H1 (cell line): Measurements from ENCODE around the gene NFASC. TPM values are rescaled to one million over a fixed set of nuclear protein-coding genes. Genes with fewer than 3 reads are reported as not detected.

Source experiments
- CTCF ChIA-PET: fragments of 300-600 bp; sonication (Branson Sonifier 250); formaldehyde crosslinking; loops from one replicate; lab custom pipeline; 2021; ENCODE audit not compliant: partially characterized antibody; lab: Charles Lee
- POLR2A ChIA-PET: fragments of 300-600 bp; sonication (Branson Sonifier 250); formaldehyde crosslinking; loops from one replicate; lab custom pipeline; 2021; ENCODE audit warnings: inconsistent platforms; ENCODE audit not compliant: partially characterized antibody; lab: Charles Lee
- DNase-seq, 2 experiments: peaks; one replicate each; pipeline versions ENCODE4 v3.0.0 to v3.0.0-alpha.2; 2010 to 2022; ENCODE audit warnings: low spot score in 2 of 2, low read depth in 1 of 2, mixed read lengths in 1 of 2
- FAIRE-seq: peaks from 2 replicates; lab custom pipeline; 2011; peaks lifted over from hg19 to GRCh38; lab: Jason Lieb, UNC
- H2AFZ ChIP-seq: 2 replicates; pipeline ENCODE4 v1.8.1; 2012; ENCODE audit warnings: low read length, inconsistent platforms
- H2AK5ac ChIP-seq: 2 replicates; pipeline ENCODE4 v1.6.1; 2013; ENCODE audit warnings: low read depth, low read length
- H2BK120ac ChIP-seq: replicated peaks from 2 replicates; pipeline ENCODE3; 2013; ENCODE audit warnings: low read depth, low read length, inconsistent platforms
- H2BK12ac ChIP-seq: 2 replicates; pipeline ENCODE4 v1.6.1; 2013; ENCODE audit warnings: low read depth, low read length
- H2BK15ac ChIP-seq: 2 replicates; pipeline ENCODE4 v1.6.1; 2013; ENCODE audit warnings: low read length
- H2BK20ac ChIP-seq: 2 replicates; pipeline ENCODE4 v1.6.1; 2013; ENCODE audit warnings: low read length
- H2BK5ac ChIP-seq: 2 replicates; pipeline ENCODE4 v1.6.1; 2013; ENCODE audit warnings: low read depth, low read length
- H3K14ac ChIP-seq: 2 replicates; pipeline ENCODE4 v1.6.1; 2013; ENCODE audit warnings: inconsistent platforms; ENCODE audit not compliant: insufficient read length
- H3K18ac ChIP-seq: 2 replicates; pipeline ENCODE4 v1.6.1; 2013; ENCODE audit warnings: low read length; ENCODE audit errors: extremely low read depth
- H3K23ac ChIP-seq: 2 replicates; pipeline ENCODE4 v1.6.1; 2013; ENCODE audit warnings: inconsistent platforms; ENCODE audit not compliant: insufficient read length
- H3K23me2 ChIP-seq: 2 replicates; pipeline ENCODE4 v1.6.1; 2013; ENCODE audit warnings: low read depth, low read length
- H3K27ac ChIP-seq: 2 replicates; pipeline ENCODE4 v1.6.1; 2011; ENCODE audit warnings: low read depth, low read length, inconsistent platforms
- H3K27me3 ChIP-seq, 4 experiments: replicated peaks in 1 of 4; 1 replicate in 1 of 4; 2 replicates in 3 of 4; pipeline versions ENCODE4 v1.6.1 to v1.8.1; 2011 to 2013; ENCODE audit warnings: low read length in 3 of 4, mild to moderate bottlenecking in 3 of 4, inconsistent platforms in 2 of 4, mixed read lengths in 2 of 4, moderate library complexity in 1 of 4; ENCODE audit not compliant: control insufficient read depth in 3 of 4, insufficient read depth in 3 of 4; ENCODE audit errors: extremely low read depth in 1 of 4
- H3K36me3 ChIP-seq, 4 experiments: 2 replicates each; pipeline versions ENCODE4 v1.6.1 to v1.8.1; 2011 to 2013; ENCODE audit warnings: mild to moderate bottlenecking in 4 of 4, low read length in 3 of 4, moderate library complexity in 2 of 4, control low read depth in 1 of 4, inconsistent platforms in 1 of 4; ENCODE audit not compliant: insufficient read depth in 4 of 4, control insufficient read depth in 2 of 4
- H3K4ac ChIP-seq: replicated peaks from 2 replicates; pipeline ENCODE3; 2013; ENCODE audit warnings: low read length, low read depth, mixed read lengths, inconsistent platforms; ENCODE audit not compliant: insufficient read length
- H3K4me1 ChIP-seq, 4 experiments: replicated peaks in 1 of 4; 1 replicate in 1 of 4; 2 replicates in 3 of 4; pipeline versions ENCODE4 v1.6.1 to v1.8.1; 2011 to 2013; ENCODE audit warnings: low read length in 3 of 4, inconsistent platforms in 2 of 4, mixed read lengths in 1 of 4; ENCODE audit not compliant: insufficient read depth in 4 of 4, control insufficient read depth in 3 of 4
- H3K4me2 ChIP-seq, 2 experiments: 2 replicates each; pipeline versions ENCODE4 v1.6.1 to v1.8.1; 2011 to 2013; ENCODE audit warnings: low read depth in 2 of 2, low read length in 2 of 2, control low read depth in 1 of 2, inconsistent platforms in 1 of 2, mild to moderate bottlenecking in 1 of 2; ENCODE audit not compliant: insufficient read depth in 1 of 2
- H3K4me3 ChIP-seq, 4 experiments: fragments of 200-600, 300-600 bp in 1 of 4; sonication (generic), shearing (Covaris generic), sonication (Bioruptor Twin) in 1 of 4; 2 replicates each; pipeline versions ENCODE4 v1.5.1 to v1.8.1; 2011 to 2016; ENCODE audit warnings: low read length in 4 of 4, low read depth in 3 of 4, control low read depth in 2 of 4, inconsistent platforms in 2 of 4, mild to moderate bottlenecking in 2 of 4, mixed read lengths in 1 of 4, moderate library complexity in 1 of 4; ENCODE audit not compliant: insufficient read depth in 2 of 4; ENCODE audit errors: extremely low read depth in 1 of 4
- H3K56ac ChIP-seq: replicated peaks from 2 replicates; pipeline ENCODE3; 2013; ENCODE audit warnings: low read depth, mild to moderate bottlenecking, mixed read lengths, low read length, inconsistent platforms; ENCODE audit not compliant: insufficient read length
- H3K79me1 ChIP-seq: 2 replicates; pipeline ENCODE4 v1.6.1; 2013; ENCODE audit warnings: low read depth, low read length, control low read depth
- H3K79me2 ChIP-seq, 2 experiments: 2 replicates each; pipeline versions ENCODE4 v1.6.1 to v1.8.1; 2012 to 2013; ENCODE audit warnings: low read length in 2 of 2, mild to moderate bottlenecking in 2 of 2, inconsistent platforms in 1 of 2; ENCODE audit not compliant: insufficient read depth in 2 of 2, control insufficient read depth in 1 of 2
- H3K9ac ChIP-seq, 4 experiments: replicated peaks in 1 of 4; 1 replicate in 1 of 4; 2 replicates in 3 of 4; pipeline versions ENCODE4 v1.6.1 to v1.8.1; 2011 to 2013; ENCODE audit warnings: low read depth in 3 of 4, low read length in 3 of 4, control low read depth in 2 of 4, mild to moderate bottlenecking in 2 of 4, moderate library complexity in 2 of 4, inconsistent platforms in 1 of 4; ENCODE audit errors: extremely low read depth in 1 of 4
- H3K9me3 ChIP-seq, 2 experiments: 2 replicates each; pipeline versions ENCODE4 v1.6.1 to v1.8.1; 2012 to 2013; ENCODE audit warnings: mild to moderate bottlenecking in 2 of 2, moderate library complexity in 2 of 2, control low read depth in 1 of 2, inconsistent platforms in 1 of 2, low read depth in 1 of 2, low read length in 1 of 2, mixed read lengths in 1 of 2; ENCODE audit not compliant: insufficient read depth in 2 of 2
- H4K20me1 ChIP-seq, 2 experiments: replicated peaks in 1 of 2; 2 replicates each; pipeline versions ENCODE3 to v1.8.1; 2011 to 2013; ENCODE audit warnings: inconsistent platforms in 2 of 2, low read length in 2 of 2, mild to moderate bottlenecking in 1 of 2; ENCODE audit not compliant: insufficient read depth in 2 of 2, control insufficient read depth in 1 of 2
- H4K5ac ChIP-seq: 2 replicates; pipeline ENCODE4 v1.6.1; 2013; ENCODE audit warnings: low read length, low read depth, mixed read lengths, inconsistent platforms; ENCODE audit not compliant: insufficient read length
- H4K8ac ChIP-seq: 2 replicates; pipeline ENCODE4 v1.8.0; 2013; ENCODE audit warnings: mild to moderate bottlenecking, moderate library complexity, low read length, inconsistent platforms; ENCODE audit not compliant: insufficient read depth; ENCODE audit errors: extremely low read depth
- H4K91ac ChIP-seq: replicated peaks from 2 replicates; pipeline ENCODE3; 2013; ENCODE audit warnings: low read length, mixed read lengths, inconsistent platforms; ENCODE audit not compliant: insufficient read length
- CBX5 ChIP-seq: fragments of 300-800, 300-1000 bp; sonication (generic); IDR thresholded peaks from 2 replicates; pipeline ENCODE4 v1.7.1; 2016; ENCODE audit warnings: antibody characterized with exemption, low read length, low read depth
- CHD1 ChIP-seq: IDR thresholded peaks from 2 replicates; pipeline ENCODE4 v1.6.1; 2012; ENCODE audit warnings: low read depth, low read length, improper control_type of control experiment
- JUND ChIP-seq: IDR thresholded peaks from 2 replicates; pipeline ENCODE4 v1.6.1; 2011; ENCODE audit warnings: mild to moderate bottlenecking, improper control_type of control experiment, low read length
- KDM5A ChIP-seq: fragments of 200-600 bp; IDR thresholded peaks from 2 replicates; pipeline ENCODE4 v1.7.1; 2012; ENCODE audit warnings: mild to moderate bottlenecking, low read length, inconsistent platforms, mixed read lengths
- MAFK ChIP-seq: IDR thresholded peaks from 2 replicates; pipeline ENCODE4 v1.6.1; 2012; ENCODE audit warnings: low read depth, mild to moderate bottlenecking, improper control_type of control experiment, low read length
- POLR2AphosphoS5 ChIP-seq: IDR thresholded peaks from 2 replicates; pipeline ENCODE4 v1.6.1; 2011; ENCODE audit warnings: low read depth, low read length
- POU5F1 ChIP-seq: IDR thresholded peaks from 2 replicates; pipeline ENCODE4 v1.6.1; 2011; ENCODE audit warnings: low read depth, mild to moderate bottlenecking, low read length, moderate library complexity
- RAD21 ChIP-seq, 2 experiments: IDR thresholded peaks in 1 of 2; conservative IDR thresholded peaks in 1 of 2; 2 replicates each; pipeline ENCODE4 v1.6.1; 2011; ENCODE audit warnings: low read depth in 2 of 2, low read length in 2 of 2, improper control_type of control experiment in 1 of 2, inconsistent platforms in 1 of 2, mild to moderate bottlenecking in 1 of 2, moderate library complexity in 1 of 2
- SP2 ChIP-seq: IDR thresholded peaks from 2 replicates; pipeline ENCODE4 v1.6.1; 2012; ENCODE audit warnings: mild to moderate bottlenecking, low read length, inconsistent platforms
- WGBS, 2 experiments: shearing (Covaris generic) in 1 of 2; methylation state at CpG; one replicate each; pipeline versions ENCODE4 v1.1.6 to v1.1.7; 2013 to 2015; ENCODE audit warnings: low lambda C conversion rate in 2 of 2, mixed read lengths in 2 of 2, inconsistent platforms in 1 of 2, low coverage in 1 of 2, missing lambda C conversion rate in 1 of 2; ENCODE audit not compliant: insufficient replicate concordance in 2 of 2, insufficient coverage in 1 of 2, insufficient read length in 1 of 2; ENCODE audit errors: extremely low coverage in 1 of 2, missing lambda C conversion rate in 1 of 2; 5-methylcytosine and 5-hydroxymethylcytosine counted together
- polyA plus RNA-seq, 7 experiments: library from polyadenylated mRNA; depleted of rRNA in 3 of 7; stranded (reverse) in 5 of 7; unstranded in 2 of 7; fragments of >200 nt in 5 of 7; fragments of 200-250 nt in 2 of 7; gene quantifications; 1 replicate in 5 of 7; 2 replicates in 1 of 7; 4 replicates in 1 of 7; pipeline versions ENCODE4 v1.2.1 to v1.2.3, GENCODE V29; 2011 to 2013; ENCODE audit warnings: missing spikeins in 2 of 7, mixed read lengths in 2 of 7
- total RNA-seq: library from RNA; stranded (reverse); fragmentation: NEBNext Ultra II Directional; extraction: Animal tissue kit (Norgen Biotek cat#: 25700); gene quantifications from 2 replicates; pipeline ENCODE4 v1.2.1, GENCODE V29; 2021

Gene NFASC
- total and polyA plus RNA-seq, 2 of the 8 experiments (the other 6 are each of a cell fraction or from before 2014, with no cell fraction given) = 5.0 to 15.2 TPM

GRCh38 chr1:204858363-204858821 is 12.3 kb upstream of the NFASC start:
- H3K4me3 ChIP-seq = no peak overlapping the region
- FAIRE-seq (no peak), DNase-seq (no peak)
- no peak overlapping the region for H3K9ac ChIP-seq
- H2BK15ac ChIP-seq = no peak overlapping the region
- no peak overlapping the region for H2BK12ac ChIP-seq
- H3K27me3 ChIP-seq = no peaks in the 10 kb centered on the region
- no peaks in the 10 kb centered on the region for H3K36me3 ChIP-seq
- no peak overlapping the region for H3K27ac ChIP-seq
- no peak overlapping the region for H2BK20ac ChIP-seq
- TF ChIP-seq POU5F1 (0 out of 2 replicates have a peak, but pooled peaks have one; percentile 28), CBX5 (no peak), MAFK (no peak), KDM5A (no peak), SP2 (no peak), CHD1 (no peak), POLR2AphosphoS5 (no peak), RAD21 (IDR thresholded peaks at IDR 0.05 in 1 of 2, conservative IDR thresholded peaks at IDR 0.05 in 1 of 2; ENCODE audit: low read depth in 2 of 2, low read length in 2 of 2) (no peak), JUND (peak; percentile 74)
- H3K23ac ChIP-seq = no peak overlapping the region
- H4K5ac ChIP-seq = no peak overlapping the region
- no peaks in the 10 kb centered on the region for H3K9me3 ChIP-seq
- no peak overlapping the region for H4K91ac ChIP-seq
- 63% methylated on average over 9 of the region's 9 CpGs; no CpG with 5 or more reads in 1 of the 2 experiments for WGBS, 2 experiments
- CTCF ChIA-PET = interaction anchor here (0.9 to 6.4 kb wide), 3 partner anchors 17 to 83 kb away, joined by 4 to 27 read pairs (median 9); no protein-coding TSS in a partner anchor
- H3K79me2 ChIP-seq = no peaks in the 10 kb centered on the region
- H4K20me1 ChIP-seq = no peaks in the 10 kb centered on the region
- H3K23me2 ChIP-seq = no peaks in the 10 kb centered on the region; the same call in 1 of the 2 replicates
- POLR2A ChIA-PET = interaction anchor here (0.7 to 1.6 kb wide), 2 partner anchors 8 to 45 kb away, joined by 3 to 4 read pairs; no protein-coding TSS in a partner anchor
- H2AFZ ChIP-seq = no peak overlapping the region
- H2AK5ac ChIP-seq = no peak overlapping the region
- peak overlapping the region in 1 of 2 experiments; percentile 8; a peak in 2 of 4 replicates for H3K4me2 ChIP-seq
- H3K79me1 ChIP-seq = peaks cover 2% of the 10 kb centered on the region; the same call in 1 of the 2 replicates
- H3K4ac ChIP-seq = no peak overlapping the region
- no peak overlapping the region for H2BK120ac ChIP-seq
- H3K18ac ChIP-seq = no peak overlapping the region
- H2BK5ac ChIP-seq = no peak overlapping the region
- no peak overlapping the region for H4K8ac ChIP-seq
- peaks cover 2 to 5% (median 3%) of the 10 kb centered on the region in 4 experiments; a peak in 5 of 7 replicates for H3K4me1 ChIP-seq
- H3K14ac ChIP-seq = no peak overlapping the region
- no peak overlapping the region for H3K56ac ChIP-seq
